ENCODE results near the gene SON.

DNA sequence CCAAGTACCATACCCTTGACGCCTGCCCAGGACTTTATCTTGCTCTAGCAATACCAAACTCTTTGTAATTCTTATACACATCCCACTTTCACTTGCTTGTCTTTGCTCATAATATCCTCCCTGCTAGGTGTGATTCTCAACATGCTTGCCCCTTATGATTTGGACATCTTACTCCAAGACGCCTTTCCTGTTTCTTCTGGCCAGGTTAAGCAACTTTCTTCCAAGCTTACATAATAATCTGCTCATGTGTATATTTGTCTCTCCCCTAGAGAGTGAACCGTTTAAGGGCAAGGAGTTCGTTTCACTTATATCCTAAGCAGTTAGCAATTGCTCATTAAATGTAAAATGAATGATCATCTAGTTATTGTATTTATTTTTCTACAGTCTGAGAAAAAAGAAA lies 76.9 kb downstream of the SON start:
- TF ChIP-seq EZH2phosphoT487 (IDR thresholded peaks at IDR 0.05; ENCODE audit: borderline replicate concordance, low read depth, low read length), result no peak
- TF ChIP-seq, protein P1, sequence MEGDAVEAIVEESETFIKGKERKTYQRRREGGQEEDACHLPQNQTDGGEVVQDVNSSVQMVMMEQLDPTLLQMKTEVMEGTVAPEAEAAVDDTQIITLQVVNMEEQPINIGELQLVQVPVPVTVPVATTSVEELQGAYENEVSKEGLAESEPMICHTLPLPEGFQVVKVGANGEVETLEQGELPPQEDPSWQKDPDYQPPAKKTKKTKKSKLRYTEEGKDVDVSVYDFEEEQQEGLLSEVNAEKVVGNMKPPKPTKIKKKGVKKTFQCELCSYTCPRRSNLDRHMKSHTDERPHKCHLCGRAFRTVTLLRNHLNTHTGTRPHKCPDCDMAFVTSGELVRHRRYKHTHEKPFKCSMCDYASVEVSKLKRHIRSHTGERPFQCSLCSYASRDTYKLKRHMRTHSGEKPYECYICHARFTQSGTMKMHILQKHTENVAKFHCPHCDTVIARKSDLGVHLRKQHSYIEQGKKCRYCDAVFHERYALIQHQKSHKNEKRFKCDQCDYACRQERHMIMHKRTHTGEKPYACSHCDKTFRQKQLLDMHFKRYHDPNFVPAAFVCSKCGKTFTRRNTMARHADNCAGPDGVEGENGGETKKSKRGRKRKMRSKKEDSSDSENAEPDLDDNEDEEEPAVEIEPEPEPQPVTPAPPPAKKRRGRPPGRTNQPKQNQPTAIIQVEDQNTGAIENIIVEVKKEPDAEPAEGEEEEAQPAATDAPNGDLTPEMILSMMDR (conservative IDR thresholded peaks at IDR 0.05; ENCODE audit: low read length), result no peak
